Embryonic facial prominence (tissue), 1 donor: ENCODE measurements around the gene GUCY1B1.
A peak's percentile ranks its signal among the peaks of the same experiment; 100 is the strongest.

Experiments
- DNase-seq: peaks from one replicate; pipeline ENCODE4 v3.0.0-alpha.2; 2016; ENCODE audit errors: extremely low spot score

The GUCY1B1 gene

GRCh38 chr4:155799116-155799793 lies 40.4 kb downstream of the GUCY1B1 start:
- DNase-seq = no peak

GRCh38 chr4:155799794-155800123 lies 40.9 kb downstream of the GUCY1B1 start:
- no peak for DNase-seq

GRCh38 chr4:155800685-155801343 lies 42.0 kb downstream of the GUCY1B1 start:
- DNase-seq = no peak

- DNase-seq = no peak
Observed at GRCh38 chr4:155802190-155802959, 43.6 kb downstream of the GUCY1B1 start.

- no peak for DNase-seq
Observed at GRCh38 chr4:155805016-155805415, 46.2 kb downstream of the GUCY1B1 start.

- peak; percentile 16 for DNase-seq
Observed at GRCh38 chr4:155807021-155807420, 48.2 kb downstream of the GUCY1B1 start.

GRCh38 chr4:155809835-155810234 lies 51.0 kb downstream of the GUCY1B1 start:
- peak; percentile 48 for DNase-seq

GRCh38 chr4:155811083-155811482 lies 52.3 kb downstream of the GUCY1B1 start:
- no peak for DNase-seq

- no peak for DNase-seq
Observed at GRCh38 chr4:155818639-155819038, 59.8 kb downstream of the GUCY1B1 start.

- no peak for DNase-seq
Observed at GRCh38 chr4:155819066-155819465, 60.2 kb downstream of the GUCY1B1 start.

GRCh38 chr4:155820887-155821518 lies 62.2 kb downstream of the GUCY1B1 start:
- no peak for DNase-seq

- DNase-seq = no peak
Observed at GRCh38 chr4:155822572-155822971, 63.8 kb downstream of the GUCY1B1 start.

GRCh38 chr4:155828628-155829027 lies 69.8 kb downstream of the GUCY1B1 start:
- DNase-seq = no peak

GRCh38 chr4:155832664-155833063 lies 73.8 kb downstream of the GUCY1B1 start:
- DNase-seq = no peak

GRCh38 chr4:155837203-155837796 lies 78.5 kb downstream of the GUCY1B1 start:
- no peak for DNase-seq

GRCh38 chr4:155842080-155842479 lies 83.3 kb downstream of the GUCY1B1 start:
- DNase-seq = no peak

- no peak for DNase-seq
Observed at GRCh38 chr4:155846929-155847328, 88.1 kb downstream of the GUCY1B1 start.

- no peak for DNase-seq
Observed at GRCh38 chr4:155849042-155849441, 90.2 kb downstream of the GUCY1B1 start.

- no peak for DNase-seq
Observed at GRCh38 chr4:155853189-155853588, 94.4 kb downstream of the GUCY1B1 start.

- no peak for DNase-seq
Observed at GRCh38 chr4:155854582-155855226, 95.9 kb downstream of the GUCY1B1 start.

GRCh38 chr4:155855897-155856296 lies 97.1 kb downstream of the GUCY1B1 start:
- peak; percentile 45 for DNase-seq
